Brain pericyte (primary cell): ENCODE measurements around the gene GLT1D1.

ENCODE experiments used
- DNase-seq: peaks from one replicate; pipeline ENCODE4 v3.0.0-alpha.2; 2012; ENCODE audit warnings: low read depth, low spot score

GLT1D1 gene

DNA sequence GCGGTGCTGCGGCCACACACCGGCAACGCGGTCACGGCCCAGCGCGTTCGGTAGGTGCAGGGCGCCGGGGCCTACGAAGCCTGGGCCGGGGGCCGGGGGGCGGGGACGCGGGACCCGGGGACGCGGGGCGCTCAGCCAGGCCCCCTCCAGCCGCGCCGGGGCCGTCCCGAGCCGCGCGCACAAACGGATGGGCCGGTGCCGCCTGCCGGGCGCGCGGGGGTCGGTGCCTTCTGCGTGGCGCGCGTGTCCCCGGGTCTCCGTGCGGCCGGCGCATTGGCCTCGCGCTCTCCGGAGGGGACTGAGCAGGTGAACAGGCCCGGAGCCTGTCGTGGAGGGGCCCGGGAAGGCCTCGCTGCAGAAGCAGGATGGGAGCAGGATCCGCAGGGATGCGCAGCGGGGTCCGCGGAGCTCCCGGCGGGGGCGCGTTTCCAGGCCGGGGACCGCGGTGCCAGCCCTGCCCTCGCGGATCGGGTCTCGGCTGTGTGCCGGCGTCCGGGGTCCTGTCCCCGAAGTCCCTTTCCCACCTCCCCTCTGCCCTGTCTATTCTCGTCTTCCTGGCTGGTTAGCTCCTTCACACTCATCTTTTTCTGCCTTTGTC, 421 bp downstream of the GLT1D1 start:
- DNase-seq: no peak

DNA sequence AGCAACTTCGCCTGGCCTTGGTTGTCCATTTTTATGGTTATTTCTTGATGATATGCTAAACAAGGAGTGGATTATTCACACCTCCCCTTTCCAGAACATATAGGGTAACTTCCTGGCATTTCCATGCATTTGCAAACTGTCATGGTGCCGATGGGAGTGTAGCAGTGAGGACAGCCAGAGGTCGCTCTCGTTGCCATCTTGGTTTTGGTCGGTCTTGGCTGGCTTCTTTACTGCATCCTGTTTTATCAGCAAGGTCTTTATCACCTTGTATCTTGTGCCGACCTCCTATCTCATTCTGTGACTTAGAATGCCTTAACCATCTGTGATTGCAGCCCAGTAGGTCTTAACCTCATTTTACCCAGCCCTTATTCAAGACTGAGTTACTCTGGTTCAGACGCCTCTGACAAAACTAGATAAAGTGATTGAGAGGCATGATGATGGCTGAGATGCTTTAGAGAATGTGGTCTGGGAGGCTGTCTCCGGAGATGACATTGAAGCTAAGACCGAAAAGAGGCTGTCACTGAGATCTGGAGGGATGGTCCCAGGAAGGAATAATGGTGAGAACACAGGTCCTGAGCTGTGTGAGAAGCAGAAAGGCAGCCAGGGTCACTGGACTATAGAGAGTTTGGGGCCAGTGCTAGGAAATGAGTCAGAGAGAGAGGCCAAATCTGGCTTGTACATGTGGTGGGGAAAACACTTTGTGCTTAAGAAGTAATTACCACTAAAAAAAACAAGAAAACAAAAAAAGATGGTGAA, 2.9 kb downstream of the GLT1D1 start:
- DNase-seq: no peak

DNA sequence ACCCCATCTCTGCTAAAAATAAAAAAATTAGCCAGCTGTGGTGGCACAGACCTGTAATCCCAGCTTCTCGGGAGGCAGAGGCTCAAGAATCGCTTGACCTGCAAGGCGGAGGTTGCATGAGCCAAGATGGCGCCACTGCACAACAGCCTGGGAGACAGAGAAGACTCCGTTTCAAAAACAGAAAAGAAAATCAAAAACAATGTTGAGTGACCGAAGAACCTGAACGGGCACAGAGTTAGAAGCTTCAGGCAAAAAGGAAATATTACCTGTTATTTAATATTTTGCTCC, 3.5 kb downstream of the GLT1D1 start:
- DNase-seq: no peak

DNA sequence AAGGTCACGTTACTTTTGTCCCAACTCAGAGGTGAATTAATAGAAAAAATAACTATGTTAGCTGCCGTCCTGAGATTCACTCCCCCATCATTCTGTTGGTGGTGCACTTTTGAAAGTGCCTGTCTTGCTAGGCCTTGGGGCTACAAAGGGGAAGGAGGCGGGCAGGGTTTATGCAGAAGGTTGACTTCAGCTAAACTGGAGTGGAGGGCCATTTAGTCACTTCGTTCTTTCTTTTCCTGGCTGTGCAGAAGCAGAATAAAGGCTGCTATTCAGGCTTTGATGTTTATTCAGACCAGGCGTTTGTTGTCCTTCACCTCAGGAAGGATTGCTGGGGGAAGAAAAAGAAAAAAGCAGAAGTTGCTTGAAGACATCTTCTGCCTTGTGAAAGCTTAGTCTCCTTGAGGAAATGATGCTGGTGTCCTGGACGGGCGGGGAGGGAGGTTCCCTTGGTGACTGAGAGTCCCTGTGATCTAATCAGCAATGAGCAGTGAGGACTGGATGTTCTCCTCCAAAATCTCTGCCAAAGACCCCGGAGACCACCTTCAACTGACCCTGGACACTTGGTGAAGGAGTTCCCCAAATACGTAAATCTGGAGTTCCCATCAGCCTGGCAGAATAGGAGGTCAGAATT, 4.0 kb downstream of the GLT1D1 start:
- DNase-seq: no peak

DNA sequence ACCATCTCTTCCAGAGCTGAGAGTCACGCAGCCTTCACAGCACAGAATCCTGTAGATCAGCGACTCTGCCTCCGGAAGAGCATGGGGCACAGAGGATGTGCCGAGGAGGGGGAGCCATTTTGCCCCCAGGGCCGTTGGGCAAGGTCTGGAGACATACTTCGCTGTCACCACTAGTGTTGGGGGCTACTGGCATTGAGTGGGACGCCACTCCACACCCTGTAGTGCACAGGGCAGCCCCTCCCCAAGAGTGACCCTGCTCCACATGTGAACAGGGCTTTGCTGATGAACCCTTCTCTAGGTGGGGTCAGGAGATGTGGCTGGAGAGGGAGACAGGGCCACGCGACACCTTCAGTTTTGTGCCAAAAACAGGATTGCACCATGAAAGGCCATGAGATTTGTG, 6.0 kb downstream of the GLT1D1 start:
- DNase-seq: no peak

DNA sequence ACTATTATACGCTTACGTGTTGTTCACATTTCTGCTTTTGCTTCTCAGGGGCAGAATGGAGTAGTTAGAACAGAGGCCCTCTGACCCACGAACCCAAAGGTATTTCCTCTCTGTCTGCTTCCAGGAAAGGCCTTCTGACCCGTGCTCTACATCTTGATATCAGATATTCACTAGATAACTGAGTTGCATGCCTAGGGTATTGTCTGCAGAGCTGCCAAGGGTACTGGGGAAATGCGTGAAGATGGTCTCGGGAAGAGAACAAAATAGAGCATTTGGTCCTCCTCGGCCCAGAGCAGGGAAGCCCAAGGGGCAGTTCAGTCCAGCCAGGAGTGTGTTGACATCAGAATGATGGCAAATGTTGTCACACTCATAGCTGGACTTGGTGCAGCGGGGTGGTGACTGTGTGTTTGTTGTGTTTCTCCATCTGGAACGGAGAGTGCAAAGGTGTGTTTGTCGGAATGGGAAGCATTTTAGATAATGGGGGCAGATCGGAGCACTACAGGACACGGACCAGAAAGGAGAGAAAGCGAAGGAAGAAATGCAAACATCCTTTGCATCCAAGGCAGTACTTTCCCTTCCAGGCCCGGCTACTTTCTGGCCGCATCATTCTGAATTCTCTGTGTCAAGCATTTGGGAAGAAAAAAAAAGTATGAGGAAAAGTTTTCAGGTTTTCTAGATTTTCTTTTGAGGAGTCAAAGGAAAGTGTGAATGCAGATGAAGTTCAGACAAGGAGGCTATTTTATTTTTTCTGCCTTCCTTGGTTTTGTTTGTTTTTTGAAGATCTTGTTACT, 8.1 kb downstream of the GLT1D1 start:
- DNase-seq: no peak

DNA sequence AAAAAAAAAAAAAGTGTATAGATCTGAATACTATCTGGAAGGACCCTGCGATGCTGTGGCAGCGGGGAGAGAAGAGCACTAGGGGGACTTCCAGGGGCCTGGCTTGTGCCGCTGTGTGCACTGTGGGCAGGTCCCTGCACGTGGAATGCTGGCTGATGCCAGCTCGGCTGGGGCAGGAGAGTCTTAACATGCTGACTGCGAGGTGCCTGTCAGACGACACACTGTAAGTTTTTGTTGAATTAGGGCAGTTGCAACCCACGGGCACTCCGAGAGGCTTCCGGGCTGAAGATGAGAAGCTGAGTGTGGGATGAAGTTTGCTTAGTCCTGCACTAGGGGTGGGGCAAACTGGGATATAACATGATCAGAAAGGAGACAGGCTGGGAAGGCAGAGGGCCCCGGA, 10.7 kb downstream of the GLT1D1 start:
- DNase-seq: no peak

DNA sequence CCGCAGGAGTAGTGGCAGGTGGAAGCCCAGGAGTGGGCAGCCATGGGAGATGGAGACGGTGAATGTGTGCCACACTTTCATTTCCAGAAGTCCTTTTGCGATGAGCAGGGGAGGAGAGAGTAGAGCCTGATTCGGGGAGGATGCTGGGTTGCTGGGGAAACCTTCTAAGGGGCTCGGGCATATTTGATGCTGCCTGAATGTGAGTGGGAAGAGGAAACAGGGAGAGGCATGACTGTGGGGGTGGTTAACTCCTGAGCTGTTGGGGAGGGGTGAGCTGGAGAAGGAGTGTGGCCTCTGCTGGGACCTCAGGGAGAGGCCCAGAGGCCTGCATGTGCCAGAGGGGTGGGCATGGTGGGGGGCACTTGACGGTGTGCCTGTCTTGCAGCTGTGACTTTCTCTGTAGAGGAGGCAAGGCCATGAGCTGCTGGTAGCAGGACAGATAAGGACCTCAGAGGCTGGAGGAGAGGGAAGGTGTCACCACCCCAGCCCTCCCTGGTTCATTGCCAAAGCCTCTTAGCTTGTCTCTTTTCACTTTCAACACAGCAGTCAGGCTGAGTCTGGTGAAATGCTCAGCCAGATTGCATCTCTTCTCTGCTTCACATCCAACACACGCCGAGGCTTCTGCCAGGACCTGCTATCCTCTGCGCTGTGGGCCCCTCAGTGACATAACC, 11.4 kb downstream of the GLT1D1 start:
- no peak for DNase-seq

DNA sequence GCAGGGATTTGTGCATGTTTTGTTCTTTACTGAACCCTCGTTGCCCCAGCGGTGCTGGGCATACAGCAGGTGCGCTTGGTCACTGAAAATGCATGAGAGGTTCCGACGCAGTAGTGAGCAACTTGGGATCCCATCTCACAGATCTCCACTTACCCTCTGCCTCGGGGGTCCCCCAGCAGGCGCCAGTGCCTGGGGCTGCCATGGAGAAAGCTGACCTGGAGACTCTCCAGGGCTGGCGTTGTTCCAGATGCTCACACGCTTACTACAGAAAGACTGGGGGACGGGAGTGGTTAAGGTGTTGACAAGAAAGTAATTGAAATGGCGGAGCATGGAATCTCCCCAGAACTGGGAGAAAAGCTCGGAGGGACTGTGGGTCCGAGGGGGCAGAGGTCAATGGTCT, 14.2 kb downstream of the GLT1D1 start:
- no peak for DNase-seq

DNA sequence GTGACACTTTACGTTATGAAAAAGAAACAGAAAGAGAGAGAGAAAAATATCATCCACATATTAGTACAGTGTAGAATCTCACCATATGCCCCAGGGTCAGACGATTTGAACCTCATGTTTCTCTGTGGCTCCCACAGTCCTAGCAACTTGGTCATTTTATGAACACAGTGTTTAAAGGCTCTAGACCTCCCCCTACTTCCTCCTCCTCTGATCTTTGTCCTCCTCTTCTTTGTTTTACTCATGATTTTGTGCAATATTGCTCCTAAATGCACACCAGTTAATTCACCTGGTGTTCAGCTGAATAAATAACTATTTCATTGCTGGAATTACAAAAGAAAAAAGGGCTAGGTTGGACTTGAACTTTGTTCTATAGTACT, 18.2 kb downstream of the GLT1D1 start:
- no peak for DNase-seq

DNA sequence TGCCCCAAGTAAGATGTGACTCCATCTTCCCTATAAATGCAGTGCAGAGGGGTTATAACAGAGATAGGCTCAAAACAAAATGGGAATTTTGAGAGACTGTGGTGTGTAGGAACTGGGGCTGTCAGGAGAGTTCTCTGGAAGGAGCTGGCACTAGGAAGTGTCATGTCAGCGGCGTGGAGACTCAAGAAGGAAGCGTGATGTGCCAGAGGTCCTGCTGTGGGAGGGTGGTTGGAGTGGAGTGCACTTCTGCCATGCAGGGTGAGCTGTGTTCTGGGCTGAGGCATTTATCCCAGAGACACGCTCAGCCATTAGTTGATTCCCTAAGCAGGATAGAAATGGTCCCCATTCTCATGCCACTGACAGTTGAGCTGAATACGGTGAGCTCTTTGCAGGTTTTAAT, 19.0 kb downstream of the GLT1D1 start:
- no peak for DNase-seq

DNA sequence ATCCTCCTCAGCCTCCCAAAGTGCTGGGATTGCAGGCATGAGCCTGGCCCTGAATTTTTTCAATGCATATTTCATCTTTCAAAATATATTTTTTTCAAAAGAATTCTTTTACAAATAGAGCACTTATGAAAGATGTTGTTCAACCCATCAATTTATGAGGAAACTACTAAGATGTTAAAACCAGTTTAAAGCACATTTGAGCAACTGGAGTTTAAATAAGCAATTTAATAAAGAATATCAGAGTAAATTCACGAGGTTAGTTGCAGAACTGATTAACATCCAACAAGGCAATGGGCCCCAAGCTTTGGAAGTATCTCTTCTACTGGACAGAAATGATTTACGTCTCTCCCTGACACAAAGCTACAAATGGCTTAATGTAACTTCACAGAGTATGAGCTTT, 23.3 kb downstream of the GLT1D1 start:
- DNase-seq: no peak

DNA sequence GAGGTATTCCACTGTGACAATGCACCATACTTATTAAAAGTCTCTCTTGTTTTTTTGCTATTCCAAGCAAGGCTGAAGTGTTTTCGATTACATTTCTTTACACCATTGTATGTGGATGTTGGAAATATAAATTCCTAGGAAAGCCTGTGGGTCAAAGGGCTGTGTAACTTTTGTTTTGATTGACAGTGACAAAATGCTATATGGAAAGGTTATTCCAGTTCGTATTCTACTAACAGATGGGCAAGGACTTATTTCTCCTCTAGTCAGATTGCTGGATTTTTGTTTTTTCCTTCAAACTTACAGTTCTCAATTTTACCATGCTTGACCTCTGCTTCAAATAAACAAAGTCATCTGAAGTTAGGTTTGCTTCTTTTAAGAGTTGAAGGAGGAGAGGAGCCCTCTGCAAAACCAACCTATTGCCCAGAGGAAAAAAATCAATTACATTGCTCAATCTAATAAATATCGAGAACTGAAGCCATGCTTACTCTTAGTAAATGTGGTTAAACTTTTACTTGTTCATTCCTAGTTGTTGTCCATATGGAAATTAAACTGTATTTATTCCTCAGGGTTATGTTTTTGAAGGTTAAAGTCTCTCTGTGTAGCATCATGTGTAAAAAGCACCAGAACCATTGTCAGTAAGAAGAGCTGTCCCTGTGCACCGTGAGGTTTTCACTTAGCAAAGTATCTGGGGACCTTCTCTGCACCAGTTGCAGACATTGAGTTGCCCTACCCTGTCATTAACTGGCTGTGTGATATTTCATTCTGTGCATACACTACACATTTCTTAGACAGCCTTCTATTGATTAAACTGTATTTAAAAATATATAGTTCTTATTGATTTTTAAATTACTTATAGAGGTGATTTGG, 26.9 kb downstream of the GLT1D1 start:
- no peak for DNase-seq

DNA sequence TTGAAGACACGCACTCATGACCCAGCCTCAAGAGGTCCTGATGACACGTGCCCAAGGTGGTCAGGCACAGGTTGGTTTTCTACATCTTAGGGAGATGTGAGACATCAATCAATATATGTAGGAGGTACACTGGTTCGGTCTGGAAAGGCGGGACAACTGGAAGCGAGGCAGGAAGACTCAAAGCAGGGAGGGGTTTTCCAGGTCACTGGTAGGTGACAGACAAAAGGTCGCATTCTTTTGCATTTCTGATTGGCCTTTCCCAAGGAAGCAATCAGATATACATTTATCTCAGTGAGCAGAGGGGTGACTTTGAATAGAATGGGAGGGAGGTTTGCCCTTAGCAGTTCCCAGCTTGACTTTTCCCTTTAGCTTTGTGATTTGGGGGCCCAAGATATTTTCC, 38.6 kb downstream of the GLT1D1 start:
- no peak for DNase-seq

DNA sequence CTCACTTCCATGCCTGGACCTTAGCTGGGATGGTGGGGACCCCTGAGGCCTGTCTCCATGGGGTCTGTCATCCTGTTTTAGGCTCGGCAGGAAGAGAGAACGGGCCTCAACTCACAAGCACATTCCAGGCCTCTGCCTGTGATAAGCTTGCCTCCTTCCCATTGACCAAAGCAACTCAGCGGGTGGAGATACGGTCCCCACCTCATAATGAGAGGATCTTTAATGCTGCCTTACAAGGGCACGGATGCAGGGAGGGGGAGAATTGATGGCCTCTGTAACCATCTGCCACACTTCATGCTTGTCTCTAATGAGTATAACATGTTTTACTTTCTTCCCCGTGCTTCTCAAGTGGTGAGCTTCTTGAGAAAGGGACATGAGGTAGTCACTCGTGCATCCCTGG, 50.0 kb downstream of the GLT1D1 start:
- DNase-seq: no peak

DNA sequence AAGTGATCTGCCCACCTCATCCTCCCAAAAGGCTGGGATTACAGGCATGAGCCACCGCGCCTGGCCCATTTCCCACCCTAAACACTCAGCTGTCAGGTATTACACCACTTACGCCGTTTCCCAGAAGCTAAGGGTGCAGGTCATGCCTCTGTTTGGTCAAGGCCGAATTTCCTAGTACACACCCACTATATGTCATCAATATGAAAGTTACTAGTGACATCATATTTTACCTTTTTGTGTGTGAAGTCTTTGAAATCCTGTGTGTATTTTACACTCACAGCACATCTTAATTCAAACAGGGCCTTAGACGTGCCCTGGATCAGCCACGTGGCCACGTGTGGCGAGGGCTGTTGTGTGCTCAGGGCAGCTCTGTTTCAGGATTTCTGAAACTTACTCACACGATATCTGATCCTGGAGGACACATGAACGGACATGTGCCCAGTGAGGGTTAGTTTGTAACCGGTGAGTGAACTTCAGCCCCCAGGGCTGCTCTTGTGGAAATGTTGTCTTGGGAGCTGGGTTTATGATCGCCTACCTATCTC, 51.8 kb downstream of the GLT1D1 start:
- no peak for DNase-seq

DNA sequence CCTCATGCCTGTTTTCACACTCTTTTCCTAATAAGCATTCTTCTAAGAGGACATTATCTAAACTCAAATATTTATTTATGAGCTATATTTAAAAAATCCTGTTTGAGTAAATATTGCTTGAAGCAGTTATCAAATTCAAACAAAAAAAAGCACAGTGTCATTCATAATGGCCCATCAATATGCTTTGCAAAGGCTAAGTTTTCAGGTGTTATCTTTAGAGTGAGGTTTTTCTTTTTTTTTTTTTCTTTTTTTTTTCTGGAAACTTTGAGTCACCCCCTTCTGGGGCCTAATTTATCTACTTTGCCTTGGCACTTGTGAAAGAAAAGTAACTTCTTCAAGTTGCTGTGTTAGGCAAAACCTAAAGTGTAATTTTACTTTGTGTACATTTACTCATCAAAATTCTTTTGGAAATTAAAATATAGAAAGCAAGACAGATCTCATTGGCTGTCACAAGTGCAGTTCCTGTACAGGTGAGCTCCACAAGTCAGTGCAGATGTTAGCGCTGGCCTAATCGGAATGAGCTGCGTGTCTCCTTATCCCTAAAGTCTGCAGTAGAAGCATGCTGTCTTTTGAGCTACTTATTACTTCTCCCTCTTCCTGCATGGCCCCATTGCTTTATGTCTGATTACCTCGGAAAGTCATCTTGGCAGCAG, 53.3 kb downstream of the GLT1D1 start:
- DNase-seq: no peak

DNA sequence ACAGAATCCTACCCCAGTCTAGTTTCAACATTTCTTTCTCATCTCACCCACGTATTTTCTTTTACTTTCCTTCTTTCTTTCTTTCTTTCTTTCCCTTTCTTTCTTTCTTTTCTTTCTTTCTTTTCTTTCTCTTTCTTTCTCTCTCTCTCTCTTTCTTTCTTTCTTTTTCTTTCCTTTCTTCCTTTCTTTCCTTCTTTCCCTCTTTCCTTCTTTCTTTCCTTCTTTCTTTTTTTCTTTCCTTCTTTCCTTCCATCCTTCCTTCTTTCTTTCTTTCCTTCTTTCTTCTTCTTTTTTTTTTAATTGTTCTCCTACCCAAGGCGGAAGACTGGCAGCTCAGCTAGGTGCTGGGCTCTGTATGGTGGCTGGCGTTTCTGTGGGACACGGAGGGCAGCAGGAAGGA, 55.0 kb downstream of the GLT1D1 start:
- DNase-seq: no peak

DNA sequence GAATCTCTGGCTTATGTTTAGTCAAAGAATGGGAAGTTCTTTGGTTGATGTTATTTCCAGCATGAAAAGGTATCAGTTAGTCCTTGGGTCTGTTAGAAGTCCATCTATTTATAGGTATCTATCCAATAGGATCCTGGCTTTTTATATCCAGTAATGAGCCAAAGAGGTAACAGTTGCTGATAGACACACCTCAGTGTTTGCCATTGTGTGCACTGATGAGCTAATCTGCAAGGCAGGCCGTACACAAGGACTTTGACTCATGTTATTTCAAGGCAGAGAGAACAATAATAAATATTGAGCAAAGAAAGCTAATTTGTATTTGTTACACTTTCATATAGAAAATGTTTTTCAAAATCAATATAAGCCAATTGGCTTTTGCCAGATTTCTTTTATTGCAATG, 56.4 kb downstream of the GLT1D1 start:
- DNase-seq: no peak

DNA sequence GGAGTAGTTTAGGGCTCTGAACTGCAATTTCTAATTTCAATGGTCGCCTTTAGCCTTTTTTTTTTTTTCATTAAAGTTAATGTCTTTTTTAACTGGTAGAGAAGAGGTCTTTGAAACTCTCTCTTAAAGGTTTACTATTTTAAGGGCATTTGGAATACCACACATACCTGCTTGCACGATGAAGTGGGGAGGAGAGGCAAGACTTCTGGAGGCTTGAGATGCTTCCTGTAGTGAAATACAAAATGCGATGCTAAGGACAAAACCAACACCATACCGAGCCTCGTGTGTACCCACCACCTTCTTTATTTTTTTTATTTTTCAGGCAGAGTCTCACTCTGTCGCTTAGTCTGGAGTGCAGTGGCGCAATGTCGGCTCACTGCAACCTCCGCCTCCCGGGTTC, 57.4 kb downstream of the GLT1D1 start:
- no peak for DNase-seq
